Neural cell (in vitro differentiated cells): ENCODE results near the gene BCAR3. TPM values are rescaled to one million over a fixed set of nuclear protein-coding genes. Genes with fewer than 3 reads are reported as not detected.

ENCODE experiments used
- H2AFZ ChIP-seq: fragments of 200-600, 300-800 bp; sonication (generic), shearing (Covaris generic); 2 replicates; pipeline ENCODE4 v1.6.0; 2014; ENCODE audit warnings: low read depth, mild to moderate bottlenecking, antibody characterized with exemption, low read length, moderate library complexity
- H3F3A ChIP-seq: fragments of 200-600 bp; shearing (Covaris generic); 2 replicates; pipeline ENCODE4 v1.6.1; 2016; ENCODE audit warnings: mild to moderate bottlenecking, moderate library complexity, mixed read lengths, antibody characterized with exemption, low read length; ENCODE audit not compliant: insufficient read depth, poor library complexity, severe bottlenecking
- H3K27ac ChIP-seq: fragments of 200-600, 300-800 bp; sonication (generic), shearing (Covaris generic); 2 replicates; pipeline ENCODE4 v1.5.1; 2014; ENCODE audit warnings: mild to moderate bottlenecking, low read length, moderate library complexity
- H3K27me3 ChIP-seq: fragments of 300-800, 200-600 bp; sonication (generic), shearing (Covaris generic); 2 replicates; pipeline ENCODE4 v1.6.0; 2014; ENCODE audit warnings: mild to moderate bottlenecking, low read depth, low read length, moderate library complexity; ENCODE audit not compliant: insufficient read depth
- H3K36me3 ChIP-seq: fragments of 300-800, 200-600 bp; sonication (generic), shearing (Covaris generic); 2 replicates; pipeline ENCODE4 v1.5.1; 2014; ENCODE audit warnings: mild to moderate bottlenecking, antibody characterized with exemption, low read length, moderate library complexity; ENCODE audit not compliant: insufficient read depth
- H3K4me2 ChIP-seq: fragments of 300-800, 200-600 bp; sonication (generic), shearing (Covaris generic); 2 replicates; pipeline ENCODE4 v1.6.0; 2014; ENCODE audit warnings: mild to moderate bottlenecking, low read length
- H3K4me3 ChIP-seq: fragments of 300-800, 200-600 bp; sonication (generic), shearing (Covaris generic); 2 replicates; pipeline ENCODE4 v1.5.1; 2014; ENCODE audit warnings: mild to moderate bottlenecking, low read length, moderate library complexity
- H3K79me2 ChIP-seq: fragments of 200-600 bp; shearing (Covaris generic); replicated peaks from 2 replicates; pipeline ENCODE4 v1.6.0; 2014; ENCODE audit warnings: mild to moderate bottlenecking, low read length, moderate library complexity; ENCODE audit not compliant: insufficient read depth
- H3K9ac ChIP-seq: fragments of 300-800, 200-600 bp; sonication (generic), shearing (Covaris generic); 2 replicates; pipeline ENCODE4 v1.6.1; 2016; ENCODE audit warnings: mild to moderate bottlenecking, low read length, mixed read lengths
- H3K9me2 ChIP-seq: fragments of 200-600 bp; shearing (Covaris generic); 2 replicates; pipeline ENCODE4 v1.6.1; 2016; ENCODE audit warnings: mild to moderate bottlenecking, low read length, mixed read lengths; ENCODE audit not compliant: insufficient read depth
- H3K9me3 ChIP-seq: fragments of 200-600, 300-800 bp; sonication (generic), shearing (Covaris generic); 2 replicates; pipeline ENCODE4 v1.6.1; 2016; ENCODE audit warnings: mild to moderate bottlenecking, mixed run types, low read length, moderate library complexity, mixed read lengths
- H4K20me1 ChIP-seq: fragments of 200-600 bp; shearing (Covaris generic); 2 replicates; pipeline ENCODE4 v1.6.1; 2016; ENCODE audit warnings: mild to moderate bottlenecking, mixed run types; ENCODE audit not compliant: insufficient read depth
- EP300 ChIP-seq: fragments of 450-650 bp; conservative IDR thresholded peaks from 2 replicates; pipeline ENCODE4 v1.6.1; 2014; ENCODE audit warnings: antibody characterized with exemption, mild to moderate bottlenecking, moderate library complexity; ENCODE audit not compliant: poor library complexity, severe bottlenecking
- EZH2 ChIP-seq: fragments of 200-600, 300-800 bp; shearing (Covaris generic), sonication (generic); IDR thresholded peaks from 2 replicates; pipeline ENCODE4 v1.6.1; 2014; ENCODE audit warnings: antibody characterized with exemption, low read length, borderline replicate concordance, mild to moderate bottlenecking; ENCODE audit not compliant: insufficient read depth, poor library complexity, severe bottlenecking
- MXI1 ChIP-seq: fragments of 450-650 bp; conservative IDR thresholded peaks from 2 replicates; pipeline ENCODE4 v1.6.1; 2014; ENCODE audit warnings: antibody characterized with exemption, mild to moderate bottlenecking; ENCODE audit not compliant: poor library complexity, severe bottlenecking
- POLR2AphosphoS5 ChIP-seq: IDR thresholded peaks from 2 replicates; pipeline ENCODE4 v1.6.1; 2012
- RAD21 ChIP-seq: fragments of 450-650 bp; conservative IDR thresholded peaks from 2 replicates; pipeline ENCODE4 v1.6.1; 2014; ENCODE audit warnings: antibody characterized with exemption, mild to moderate bottlenecking, moderate library complexity
- REST ChIP-seq: IDR thresholded peaks from 2 replicates; pipeline ENCODE4 v1.6.1; 2012; ENCODE audit warnings: borderline replicate concordance
- SMC3 ChIP-seq: fragments of 450-650 bp; conservative IDR thresholded peaks from 2 replicates; pipeline ENCODE4 v1.6.1; 2014; ENCODE audit warnings: antibody characterized with exemption, mild to moderate bottlenecking, moderate library complexity; ENCODE audit not compliant: poor library complexity
- TAF1 ChIP-seq: IDR thresholded peaks from 2 replicates; pipeline ENCODE4 v1.6.1; 2012; ENCODE audit warnings: low read depth
- polyA plus RNA-seq: library from polyadenylated mRNA; depleted of rRNA; stranded (reverse); fragments of >200 nt; gene quantifications from 2 replicates; pipeline ENCODE4 v1.2.3, GENCODE V29; 2014
- TF ChIP-seq, protein P1 (sequence below): fragments of 450-650 bp; IDR thresholded peaks from 2 replicates; pipeline ENCODE4 v1.5.1; 2014; ENCODE audit warnings: antibody characterized with exemption, mild to moderate bottlenecking, moderate library complexity; ENCODE audit not compliant: poor library complexity, severe bottlenecking

Gene BCAR3
- polyA plus RNA-seq, 1 donor from 2014 or later = 2.5 TPM

- TF ChIP-seq, protein P1, sequence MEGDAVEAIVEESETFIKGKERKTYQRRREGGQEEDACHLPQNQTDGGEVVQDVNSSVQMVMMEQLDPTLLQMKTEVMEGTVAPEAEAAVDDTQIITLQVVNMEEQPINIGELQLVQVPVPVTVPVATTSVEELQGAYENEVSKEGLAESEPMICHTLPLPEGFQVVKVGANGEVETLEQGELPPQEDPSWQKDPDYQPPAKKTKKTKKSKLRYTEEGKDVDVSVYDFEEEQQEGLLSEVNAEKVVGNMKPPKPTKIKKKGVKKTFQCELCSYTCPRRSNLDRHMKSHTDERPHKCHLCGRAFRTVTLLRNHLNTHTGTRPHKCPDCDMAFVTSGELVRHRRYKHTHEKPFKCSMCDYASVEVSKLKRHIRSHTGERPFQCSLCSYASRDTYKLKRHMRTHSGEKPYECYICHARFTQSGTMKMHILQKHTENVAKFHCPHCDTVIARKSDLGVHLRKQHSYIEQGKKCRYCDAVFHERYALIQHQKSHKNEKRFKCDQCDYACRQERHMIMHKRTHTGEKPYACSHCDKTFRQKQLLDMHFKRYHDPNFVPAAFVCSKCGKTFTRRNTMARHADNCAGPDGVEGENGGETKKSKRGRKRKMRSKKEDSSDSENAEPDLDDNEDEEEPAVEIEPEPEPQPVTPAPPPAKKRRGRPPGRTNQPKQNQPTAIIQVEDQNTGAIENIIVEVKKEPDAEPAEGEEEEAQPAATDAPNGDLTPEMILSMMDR = no peak
- no peak for TF ChIP-seq REST
- no peak for TF ChIP-seq TAF1
- no peak for TF ChIP-seq MXI1
- no peak for TF ChIP-seq EP300
- TF ChIP-seq EZH2 = no peak
- no peak for TF ChIP-seq SMC3
- TF ChIP-seq RAD21 = no peak
- TF ChIP-seq POLR2AphosphoS5 = no peak
- no peaks in the 10 kb centered on the region for H3K9me3 ChIP-seq
Measured at GRCh38 chr1:93716941-93717368, 35.3 kb upstream of the BCAR3 start.

GRCh38 chr1:93716163-93716562 lies 34.5 kb upstream of the BCAR3 start:
- TF ChIP-seq EZH2 = no peak
- TF ChIP-seq SMC3 = no peak
- no peak for TF ChIP-seq EP300
- no peak for TF ChIP-seq TAF1
- TF ChIP-seq MXI1 = no peak
- TF ChIP-seq, protein P1 = no peak
- TF ChIP-seq POLR2AphosphoS5 = no peak
- no peak for TF ChIP-seq RAD21
- TF ChIP-seq REST = no peak
- H3F3A ChIP-seq = no peaks in the 10 kb centered on the region
- no peak overlapping the region for H2AFZ ChIP-seq
- peak overlapping the region; percentile 82 for H3K27ac ChIP-seq
- peak overlapping the region; percentile 37 for H3K9ac ChIP-seq
- H4K20me1 ChIP-seq = no peaks in the 10 kb centered on the region
- H3K27me3 ChIP-seq = no peaks in the 10 kb centered on the region
- peak overlapping the region; percentile 46 for H3K4me3 ChIP-seq
- no peaks in the 10 kb centered on the region for H3K79me2 ChIP-seq
- H3K9me2 ChIP-seq = no peaks in the 10 kb centered on the region
- no peaks in the 10 kb centered on the region for H3K36me3 ChIP-seq
- H3K9me3 ChIP-seq = no peaks in the 10 kb centered on the region
- H3K4me2 ChIP-seq = no peak overlapping the region

More at GRCh38 chr1:93716941-93717368, 35.3 kb upstream of the BCAR3 start:
- Histone ChIP-seq H3K4me3 (no peak overlapping the region), H3K36me3 (no peaks in the 10 kb centered on the region), H4K20me1 (no peaks in the 10 kb centered on the region), H2AFZ (no peak overlapping the region), H3K9ac (no peak overlapping the region), H3K27me3 (no peaks in the 10 kb centered on the region), H3K4me2 (no peak overlapping the region), H3K27ac (peak overlapping the region; percentile 82), H3F3A (no peaks in the 10 kb centered on the region), H3K9me2 (no peaks in the 10 kb centered on the region), H3K79me2 (no peaks in the 10 kb centered on the region)
